Natural killer cell (primary cell): ENCODE results near the gene APOL2. TPM values are rescaled to one million over a fixed set of nuclear protein-coding genes. Genes with fewer than 3 reads are reported as not detected.
"Not testable (repeated sequence)": the region's sequence is repeated elsewhere in the genome, so short reads cannot be mapped to it uniquely, and the experiment has no call there.

Experiments
- ATAC-seq, 3 donors: fragments of 150-1000 bp in 2 of 3; fragments of 200-7000 bp in 1 of 3; cut with Tn5 transposase; 1 replicate in 1 of 3; 2 replicates in 2 of 3; pipeline ENCODE4 v1.10.0; 2021; ENCODE audit warnings: mild to moderate bottlenecking in 2 of 3, moderate library complexity in 2 of 3
- DNase-seq, 2 donors: peaks; one replicate each; pipeline versions ENCODE4 v3.0.0 to v3.0.0-alpha.2; 2013 to 2021; ENCODE audit warnings: mixed read lengths in 1 of 2
- H3K27ac ChIP-seq: one replicate; pipeline ENCODE4 v1.5.1; 2013; ENCODE audit warnings: mild to moderate bottlenecking, low read length
- H3K27me3 ChIP-seq: one replicate; pipeline ENCODE4 v1.6.1; 2013; ENCODE audit warnings: low read length; ENCODE audit not compliant: control insufficient read depth, insufficient read depth
- H3K36me3 ChIP-seq: one replicate; pipeline ENCODE4 v1.6.1; 2013; ENCODE audit warnings: low read length; ENCODE audit not compliant: control insufficient read depth, insufficient read depth
- H3K4me1 ChIP-seq: one replicate; pipeline ENCODE4 v1.6.1; 2013; ENCODE audit warnings: low read length; ENCODE audit not compliant: control insufficient read depth, insufficient read depth
- H3K4me3 ChIP-seq: one replicate; pipeline ENCODE4 v1.5.1; 2013; ENCODE audit warnings: low read length
- H3K9me3 ChIP-seq: one replicate; pipeline ENCODE4 v1.6.1; 2013; ENCODE audit warnings: low read length; ENCODE audit not compliant: control insufficient read depth, insufficient read depth
- H3K27ac Mint-ChIP-seq, 2 donors: one replicate each; pipeline ENCODE4 v1.8.0; 2022; ENCODE audit warnings: mild to moderate bottlenecking in 2 of 2, mixed read lengths in 2 of 2, moderate library complexity in 1 of 2
- H3K27me3 Mint-ChIP-seq, 2 donors: one replicate each; pipeline ENCODE4 v1.8.0; 2022; ENCODE audit warnings: low read depth in 2 of 2, mixed read lengths in 2 of 2
- H3K36me3 Mint-ChIP-seq: one replicate; pipeline ENCODE4 v1.8.0; 2022; ENCODE audit warnings: mixed read lengths
- H3K4me1 Mint-ChIP-seq, 2 donors: one replicate each; pipeline ENCODE4 v1.8.0; 2022; ENCODE audit warnings: mixed read lengths in 2 of 2
- H3K4me3 Mint-ChIP-seq: one replicate; pipeline ENCODE4 v1.8.0; 2022; ENCODE audit warnings: mild to moderate bottlenecking, moderate library complexity, mixed read lengths
- H3K9me3 Mint-ChIP-seq, 2 donors: one replicate each; pipeline ENCODE4 v1.8.0; 2022; ENCODE audit warnings: mixed read lengths in 2 of 2
- CTCF ChIP-seq: fragments of 200-600 bp; IDR thresholded peaks from one replicate; pipeline ENCODE4 v1.8.0; 2022; ENCODE audit warnings: antibody characterized with exemption
- WGBS: methylation state at CpG from one replicate; pipeline ENCODE4 v1.1.7; 2013; ENCODE audit warnings: missing lambda C conversion rate; ENCODE audit not compliant: insufficient coverage; 5-methylcytosine and 5-hydroxymethylcytosine counted together
- intact Hi-C: fragments of 100-400 bp; cut with micrococcal nuclease; formaldehyde crosslinking; loops from one replicate; pipeline ENCODE4 v1.14.2; 2022
- total RNA-seq, 4 donors: library from RNA; stranded (reverse); fragments of 120-200 nt in 1 of 4; gene quantifications; one replicate each; pipeline versions ENCODE4 v1.2.3 to v1.2.4, GENCODE V29; 2013 to 2022

APOL2 gene
- total RNA-seq, 3 donors from 2014 or later (not counting 1 experiment from before 2014, with no cell fraction given) = 51.7 to 112 (median 67.2) TPM

DNA sequence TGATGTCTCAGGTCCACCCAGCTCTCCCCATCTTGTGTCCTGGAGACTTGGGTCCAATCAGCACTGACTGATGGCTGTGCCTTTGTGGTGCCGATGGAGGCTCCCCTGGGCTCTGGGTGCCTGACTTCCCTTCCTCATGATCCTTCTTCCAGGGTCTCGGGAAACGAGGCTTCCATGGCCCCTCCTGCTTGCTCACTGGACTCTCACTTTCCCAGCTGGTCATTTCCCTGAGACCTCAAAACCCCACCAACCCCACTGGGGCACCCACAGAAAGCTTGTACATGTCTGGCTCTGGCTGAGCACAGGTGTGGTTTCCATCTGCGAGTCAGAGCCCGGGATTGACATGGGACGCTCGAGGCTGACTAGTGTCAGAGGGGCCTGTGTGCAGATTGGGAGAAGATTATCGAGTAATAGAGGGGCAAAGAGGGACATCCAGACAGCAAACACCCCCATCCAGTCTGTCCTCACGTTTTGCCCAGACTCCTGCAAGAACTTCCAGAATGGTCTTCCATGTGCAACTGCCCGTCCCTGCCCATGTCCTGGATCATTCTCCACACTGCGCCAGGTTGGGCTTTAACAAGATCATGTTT lies 28.7 kb upstream of the APOL2 start:
- ATAC-seq = no peak
- H3K4me3 ChIP-seq = no peak overlapping the region
- no peaks in the 10 kb centered on the region for H3K27me3 ChIP-seq
- H3K9me3 ChIP-seq = no peaks in the 10 kb centered on the region
- Mint-ChIP-seq H3K27me3 (no peaks in the 10 kb centered on the region), H3K27ac (no peak overlapping the region), H3K4me1 (peaks cover 0 to 12% of the 10 kb centered on the region in 2 donors), H3K9me3 (no peaks in the 10 kb centered on the region), H3K4me3 (no peak overlapping the region), H3K36me3 (no peaks in the 10 kb centered on the region)
- H3K4me1 ChIP-seq = no peaks in the 10 kb centered on the region
- no peak for TF ChIP-seq CTCF
- intact Hi-C loops = no loop called here
- no peak for DNase-seq
- H3K27ac ChIP-seq = no peak overlapping the region
- 96% methylated on average over 11 of the region's 11 CpGs for WGBS
- peaks cover 27% of the 10 kb centered on the region for H3K36me3 ChIP-seq

DNA sequence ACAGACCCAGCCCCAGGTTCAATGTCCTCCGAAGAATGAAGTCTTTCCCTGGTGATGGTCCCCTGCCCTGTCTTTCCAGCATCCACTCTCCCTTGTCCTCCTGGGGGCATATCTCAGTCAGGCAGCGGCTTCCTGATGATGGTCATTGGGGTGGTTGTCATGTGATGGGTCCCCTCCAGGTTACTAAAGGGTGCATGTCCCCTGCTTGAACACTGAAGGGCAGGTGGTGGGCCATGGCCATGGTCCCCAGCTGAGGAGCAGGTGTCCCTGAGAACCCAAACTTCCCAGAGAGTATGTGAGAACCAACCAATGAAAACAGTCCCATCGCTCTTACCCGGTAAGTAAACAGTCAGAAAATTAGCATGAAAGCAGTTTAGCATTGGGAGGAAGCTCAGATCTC lies 27.7 kb upstream of the APOL2 start:
- peaks cover 34% of the 10 kb centered on the region for H3K36me3 ChIP-seq
- H3K27ac Mint-ChIP-seq = no peak overlapping the region
- TF ChIP-seq CTCF = no peak

GRCh38 chr22:36263886-36264664 lies 24.7 kb upstream of the APOL2 start:
- H3K27ac Mint-ChIP-seq, H3K4me1 Mint-ChIP-seq, H3K27me3 Mint-ChIP-seq, ATAC-seq, H3K36me3 Mint-ChIP-seq, H3K27me3 ChIP-seq, H3K9me3 ChIP-seq, DNase-seq, H3K4me3 Mint-ChIP-seq, H3K27ac ChIP-seq, intact Hi-C loops, H3K9me3 Mint-ChIP-seq, H3K4me3 ChIP-seq: not testable (repeated sequence)
- WGBS = 94% methylated on average over 6 of the region's 7 CpGs
- H3K4me1 ChIP-seq = peaks cover 10% of the 10 kb centered on the region
- H3K36me3 ChIP-seq = peaks cover 58% of the 10 kb centered on the region

More for the DNA sequence above, 27.7 kb upstream of the APOL2 start:
- Histone ChIP-seq H3K9me3 (no peaks in the 10 kb centered on the region), H3K4me1 (no peaks in the 10 kb centered on the region), H3K27me3 (no peaks in the 10 kb centered on the region), H3K4me3 (no peak overlapping the region), H3K27ac (no peak overlapping the region)
- no peak for DNase-seq
- ATAC-seq = no peak
- peaks cover 0 to 12% of the 10 kb centered on the region in 2 donors for H3K4me1 Mint-ChIP-seq
- H3K4me3 Mint-ChIP-seq = no peak overlapping the region
- no peaks in the 10 kb centered on the region for H3K36me3 Mint-ChIP-seq
- H3K9me3 Mint-ChIP-seq = no peaks in the 10 kb centered on the region
- WGBS = 100% methylated on average over 4 of the region's 4 CpGs
- intact Hi-C loops = no loop called here
- no peaks in the 10 kb centered on the region for H3K27me3 Mint-ChIP-seq

DNA sequence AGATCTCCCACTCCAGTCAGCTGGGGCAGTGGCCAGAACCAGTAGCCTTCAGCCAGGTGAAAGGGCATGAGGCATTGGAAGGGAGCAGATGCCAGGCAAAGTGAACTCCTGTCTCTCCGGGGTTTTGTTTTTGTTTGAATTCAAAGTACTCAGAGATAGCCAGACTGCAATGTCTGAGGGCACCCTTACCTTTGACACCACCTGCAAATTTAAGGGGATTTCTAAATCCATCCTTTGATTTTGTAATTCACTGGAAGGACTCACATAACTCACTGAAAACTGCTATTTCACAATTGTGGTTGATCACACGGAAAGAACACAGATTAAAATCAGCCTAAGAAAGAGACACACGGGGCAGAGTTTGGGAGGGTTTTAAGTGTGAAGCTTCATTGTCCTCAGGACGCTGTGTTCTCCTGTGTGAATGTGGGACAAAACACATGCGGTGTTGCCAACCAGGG lies 23.9 kb upstream of the APOL2 start:
- H3K27me3 ChIP-seq, H3K4me3 ChIP-seq, H3K9me3 Mint-ChIP-seq, H3K4me3 Mint-ChIP-seq, H3K27ac ChIP-seq, H3K36me3 Mint-ChIP-seq, ATAC-seq, H3K9me3 ChIP-seq, intact Hi-C loops, H3K27me3 Mint-ChIP-seq, DNase-seq: not testable (repeated sequence)
- WGBS = 77% methylated on average over 5 of the region's 5 CpGs
- peak overlapping the region in 1 of 2 donors; percentile 36 for H3K27ac Mint-ChIP-seq
- peaks cover 13 to 16% of the 10 kb centered on the region in 2 donors for H3K4me1 Mint-ChIP-seq
- Histone ChIP-seq H3K36me3 (peaks cover 59% of the 10 kb centered on the region), H3K4me1 (peaks cover 18% of the 10 kb centered on the region)

DNA sequence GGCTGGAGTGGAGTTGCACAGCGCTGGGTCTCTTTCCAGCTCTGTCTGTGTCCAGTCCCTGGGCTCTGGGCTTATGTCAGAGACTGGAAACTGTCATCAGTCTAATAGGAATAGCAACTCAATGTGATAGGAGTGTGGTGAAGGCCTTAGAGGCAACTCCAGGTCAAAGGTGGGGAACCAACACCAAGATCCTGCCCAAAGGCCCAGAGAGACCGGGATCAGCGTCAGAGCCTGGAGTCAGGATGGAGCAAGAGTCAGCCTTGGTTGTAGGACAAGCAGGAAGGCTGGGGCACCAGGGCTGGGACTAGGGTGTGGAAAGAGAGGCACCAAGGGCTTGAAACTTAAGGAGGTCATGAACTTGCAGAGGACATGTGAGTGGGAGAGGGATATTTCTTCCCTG lies 23.0 kb upstream of the APOL2 start:
- peaks cover 17 to 26% of the 10 kb centered on the region in 2 donors for H3K4me1 Mint-ChIP-seq
- peaks cover 65% of the 10 kb centered on the region for H3K36me3 ChIP-seq
- H3K27ac Mint-ChIP-seq = peak overlapping the region; percentile 21 to 36
- H3K4me3 ChIP-seq, H3K9me3 Mint-ChIP-seq, ATAC-seq, intact Hi-C loops, H3K27me3 ChIP-seq, H3K4me3 Mint-ChIP-seq, H3K9me3 ChIP-seq, H3K27me3 Mint-ChIP-seq, H3K27ac ChIP-seq, DNase-seq, H3K36me3 Mint-ChIP-seq: not testable (repeated sequence)
- H3K4me1 ChIP-seq = peaks cover 28% of the 10 kb centered on the region
- WGBS = 98% methylated on average over 3 of the region's 3 CpGs

DNA sequence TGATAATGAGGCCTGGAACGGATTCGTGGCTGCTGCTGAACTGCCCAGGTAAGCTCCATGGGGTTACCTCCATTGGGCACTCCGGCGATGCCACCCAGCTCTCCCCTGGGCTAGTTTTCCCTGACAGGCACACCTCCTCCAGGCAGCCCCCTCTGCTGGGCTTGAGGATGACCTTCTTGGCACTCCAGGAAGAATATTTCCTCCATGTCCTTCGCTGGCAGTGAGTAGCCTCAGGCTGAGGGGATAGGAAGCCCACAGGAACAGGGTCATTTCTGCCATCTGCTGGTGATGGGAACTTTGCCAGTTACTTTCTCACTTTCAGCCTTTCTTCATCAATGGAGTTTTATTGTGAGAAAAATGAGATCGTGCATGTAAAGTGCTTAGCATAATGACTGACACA lies 22.3 kb upstream of the APOL2 start:
- peak overlapping the region; percentile 29 to 91 for H3K27ac Mint-ChIP-seq
- H3K9me3 ChIP-seq, H3K27me3 Mint-ChIP-seq, H3K27ac ChIP-seq, H3K4me3 Mint-ChIP-seq, H3K27me3 ChIP-seq, DNase-seq, ATAC-seq, H3K9me3 Mint-ChIP-seq, H3K4me3 ChIP-seq, intact Hi-C loops, H3K36me3 Mint-ChIP-seq: not testable (repeated sequence)
- peaks cover 22 to 32% of the 10 kb centered on the region in 2 donors for H3K4me1 Mint-ChIP-seq
- Histone ChIP-seq H3K36me3 (peaks cover 64% of the 10 kb centered on the region), H3K4me1 (peaks cover 32% of the 10 kb centered on the region)
- 77% methylated on average over 6 of the region's 6 CpGs for WGBS
